NCI-H2107 treated with DMSO at 0.1 percent for 48 hours (cell line): Measurements from ENCODE around the gene ZBTB48.

Source experiments
- DNase-seq: peaks from one replicate; lab custom pipeline; 2025; ENCODE audit not compliant: unreplicated experiment; lab: John Stamatoyannopoulos, UW

Gene ZBTB48

GRCh38 chr1:6603915-6604558 is 24.2 kb downstream of the ZBTB48 start:
- DNase-seq, result no peak

GRCh38 chr1:6612641-6613360 is 33.0 kb downstream of the ZBTB48 start:
- no peak for DNase-seq

GRCh38 chr1:6613361-6614018 is 33.7 kb downstream of the ZBTB48 start, which contains the start of gene PHF13:
Gene PHF13, plus strand, starts transcription at chr1:6613731. Its CDS starts 336 bp downstream, at chr1:6614067.
- peak; percentile 23 for DNase-seq

- DNase-seq, result no peak
These were observed 34.5 kb downstream of the ZBTB48 start for GRCh38 chr1:6614019-6614928.

- no peak for DNase-seq
These were observed 35.4 kb downstream of the ZBTB48 start for GRCh38 chr1:6614929-6615785.

GRCh38 chr1:6619045-6619444 is 39.3 kb downstream of the ZBTB48 start:
- no peak for DNase-seq

GRCh38 chr1:6621429-6622391 is 41.9 kb downstream of the ZBTB48 start:
- no peak for DNase-seq

GRCh38 chr1:6622396-6623152 is 42.8 kb downstream of the ZBTB48 start:
- DNase-seq, result no peak

GRCh38 chr1:6623269-6623965 is 43.6 kb downstream of the ZBTB48 start:
- DNase-seq, result no peak

GRCh38 chr1:6624710-6625583 is 45.2 kb downstream of the ZBTB48 start, which contains the start of gene THAP3:
Gene THAP3, plus strand, starts transcription at chr1:6624868. Its CDS starts 351 bp downstream, at chr1:6625219.
- DNase-seq, result no peak

GRCh38 chr1:6625584-6626149 is 45.9 kb downstream of the ZBTB48 start:
- DNase-seq, result no peak

- DNase-seq, result no peak
These were observed 47.2 kb downstream of the ZBTB48 start for GRCh38 chr1:6627031-6627430.

GRCh38 chr1:6627841-6628545 is 48.2 kb downstream of the ZBTB48 start:
- DNase-seq, result no peak

GRCh38 chr1:6628971-6629479 is 49.2 kb downstream of the ZBTB48 start:
- no peak for DNase-seq

- no peak for DNase-seq
These were observed 50.2 kb downstream of the ZBTB48 start for GRCh38 chr1:6630027-6630426.
